HG02678 (cell line): ENCODE results near the gene TCTN3.
"Not testable (repeated sequence)": the region's sequence is repeated elsewhere in the genome, so short reads cannot be mapped to it uniquely, and the experiment has no call there.

ENCODE experiments used
- ATAC-seq: cut with Tn5 transposase; IDR thresholded peaks from one replicate; pipeline ENCODE4 v1.9.1; 2021; ENCODE audit warnings: mild to moderate bottlenecking, moderate library complexity; ENCODE audit not compliant: unreplicated experiment

TCTN3 gene

DNA sequence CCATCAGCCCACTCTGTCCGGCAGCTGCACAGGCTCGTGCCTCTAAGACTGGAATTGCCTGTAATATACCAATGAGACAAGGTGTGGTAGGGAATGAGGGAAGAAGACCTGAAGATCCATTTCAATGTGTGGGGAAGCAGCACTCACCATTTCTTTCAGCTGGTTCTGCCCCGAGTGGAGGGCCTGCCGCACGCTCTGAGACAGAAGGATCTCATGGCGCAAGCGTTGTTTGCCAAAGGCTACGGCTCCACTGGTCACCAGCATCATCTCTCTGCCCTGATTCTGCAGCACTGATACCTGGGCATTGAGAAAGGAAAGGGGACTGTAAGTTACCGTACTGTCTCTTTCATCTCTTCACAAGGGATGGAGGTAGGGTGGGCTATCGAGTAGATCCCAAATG is 56.6 kb downstream of the TCTN3 start:
- ATAC-seq, result no peak

- no peak for ATAC-seq
These were observed 58.4 kb downstream of the TCTN3 start for GRCh38 chr10:95635319-95635733.

DNA sequence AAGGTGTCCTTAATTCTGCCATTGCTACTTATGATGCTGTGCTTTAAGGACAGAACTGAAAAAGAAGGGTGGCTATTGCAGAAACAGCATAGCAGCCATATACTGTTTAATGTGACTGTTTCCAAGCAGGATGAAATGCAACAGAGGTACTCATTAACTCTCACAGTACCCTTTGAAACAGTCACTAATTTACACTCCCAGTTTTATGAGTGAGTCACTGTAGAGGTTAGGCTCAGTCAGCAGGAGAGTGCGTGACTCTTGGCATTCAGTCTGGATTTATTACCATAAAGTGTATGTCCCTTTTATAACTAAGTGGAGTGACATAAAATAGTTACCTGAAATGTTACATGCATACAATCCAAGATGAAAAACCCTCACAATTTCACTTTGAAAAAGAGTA is 64.9 kb downstream of the TCTN3 start:
- no peak for ATAC-seq

DNA sequence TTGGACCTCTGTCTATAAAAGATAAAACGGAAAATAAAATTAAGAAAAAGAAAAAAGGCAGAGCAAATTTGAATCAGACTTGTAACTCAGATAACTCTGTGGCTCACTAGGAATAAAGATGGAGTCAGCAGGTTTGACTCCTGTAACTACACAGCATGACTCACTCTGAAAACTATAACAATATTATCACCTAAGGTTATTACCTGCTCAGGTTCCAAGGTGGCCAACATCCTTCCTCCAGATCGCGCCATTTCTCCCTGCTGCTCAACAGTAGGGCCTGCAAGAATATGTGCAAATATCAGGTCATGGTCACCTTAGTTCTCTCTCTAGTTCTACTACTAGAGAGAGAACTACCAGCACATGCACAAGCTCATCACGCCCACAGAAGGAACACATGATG is 67.2 kb downstream of the TCTN3 start:
- ATAC-seq, result no peak

DNA sequence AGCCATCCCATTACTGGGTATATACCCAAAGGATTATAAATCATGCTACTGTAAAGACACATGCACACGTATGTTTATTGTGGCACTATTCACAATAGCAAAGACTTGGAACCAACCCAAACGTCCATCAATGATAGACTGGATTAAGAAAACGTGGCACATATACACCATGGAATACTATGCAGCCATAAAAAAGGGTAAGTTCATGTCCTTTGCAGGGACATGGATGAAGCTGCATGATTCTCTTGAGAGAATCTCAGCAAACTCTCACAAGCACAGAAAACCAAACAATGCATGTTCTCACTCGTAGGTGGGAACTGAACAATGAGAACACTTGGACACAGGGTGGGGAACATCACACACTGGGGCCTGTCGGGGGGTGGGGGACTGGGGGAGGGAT is 73.3 kb downstream of the TCTN3 start:
- ATAC-seq, result not testable (repeated sequence)

GRCh38 chr10:95618101-95618500 is 75.6 kb downstream of the TCTN3 start:
- no peak for ATAC-seq

DNA sequence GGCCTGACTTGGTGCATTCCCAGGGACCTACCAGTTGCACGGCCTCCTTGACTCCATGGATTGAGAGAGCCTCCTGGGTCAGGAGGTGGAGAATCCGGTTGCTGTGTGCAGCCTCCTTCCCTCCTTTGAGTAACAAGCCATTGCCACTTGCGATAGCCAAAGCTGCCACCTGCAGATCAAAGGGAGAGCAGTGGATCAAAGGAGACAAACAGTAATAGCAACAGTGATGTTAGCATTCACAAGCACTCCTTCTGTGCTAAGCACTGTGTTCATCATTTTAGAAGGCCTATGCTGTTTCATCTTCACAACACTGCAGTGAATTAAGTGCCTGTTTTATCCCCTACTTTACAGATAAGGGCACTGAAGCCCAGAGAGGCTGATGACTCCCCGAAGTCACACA is 77.3 kb downstream of the TCTN3 start:
- no peak for ATAC-seq
